ENCODE measurements around the gene ABCC2.

DNA sequence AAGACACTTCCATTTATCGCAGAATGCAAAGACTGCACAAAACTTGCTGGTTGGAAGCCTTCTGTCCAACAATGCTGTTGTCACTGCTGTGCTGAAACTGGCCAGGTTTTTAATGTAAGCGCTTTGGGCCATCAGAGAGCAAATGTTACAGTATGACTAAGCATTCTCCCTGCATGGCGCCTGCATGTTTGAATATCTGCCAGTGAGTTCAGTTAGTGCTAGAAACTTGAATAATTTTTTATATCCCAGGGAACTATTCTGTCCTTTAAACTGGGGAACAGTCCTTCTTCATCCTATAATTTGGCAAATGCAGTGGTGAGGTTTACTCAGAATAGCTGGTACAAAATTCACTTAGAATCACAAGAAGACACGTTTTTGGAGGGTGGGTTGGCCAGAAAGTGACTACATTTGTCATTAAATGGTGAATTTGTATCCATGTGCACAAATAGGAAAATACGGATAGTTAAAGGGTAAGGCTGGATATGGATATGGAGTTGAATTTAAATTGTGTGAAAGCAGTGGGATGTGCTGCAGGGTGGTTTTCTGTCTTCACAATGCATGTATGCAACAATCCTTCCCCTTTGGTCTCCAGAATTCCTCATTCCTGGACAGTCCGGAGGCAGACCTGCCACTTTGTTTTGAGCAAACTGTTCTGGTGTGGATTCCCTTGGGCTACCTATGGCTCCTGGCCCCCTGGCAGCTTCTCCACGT lies 1.7 kb downstream of the ABCC2 start:
- TF ChIP-seq, protein P1, sequence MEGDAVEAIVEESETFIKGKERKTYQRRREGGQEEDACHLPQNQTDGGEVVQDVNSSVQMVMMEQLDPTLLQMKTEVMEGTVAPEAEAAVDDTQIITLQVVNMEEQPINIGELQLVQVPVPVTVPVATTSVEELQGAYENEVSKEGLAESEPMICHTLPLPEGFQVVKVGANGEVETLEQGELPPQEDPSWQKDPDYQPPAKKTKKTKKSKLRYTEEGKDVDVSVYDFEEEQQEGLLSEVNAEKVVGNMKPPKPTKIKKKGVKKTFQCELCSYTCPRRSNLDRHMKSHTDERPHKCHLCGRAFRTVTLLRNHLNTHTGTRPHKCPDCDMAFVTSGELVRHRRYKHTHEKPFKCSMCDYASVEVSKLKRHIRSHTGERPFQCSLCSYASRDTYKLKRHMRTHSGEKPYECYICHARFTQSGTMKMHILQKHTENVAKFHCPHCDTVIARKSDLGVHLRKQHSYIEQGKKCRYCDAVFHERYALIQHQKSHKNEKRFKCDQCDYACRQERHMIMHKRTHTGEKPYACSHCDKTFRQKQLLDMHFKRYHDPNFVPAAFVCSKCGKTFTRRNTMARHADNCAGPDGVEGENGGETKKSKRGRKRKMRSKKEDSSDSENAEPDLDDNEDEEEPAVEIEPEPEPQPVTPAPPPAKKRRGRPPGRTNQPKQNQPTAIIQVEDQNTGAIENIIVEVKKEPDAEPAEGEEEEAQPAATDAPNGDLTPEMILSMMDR (IDR thresholded peaks at IDR 0.05): no peak
- TF ChIP-seq POLR2A (IDR thresholded peaks at IDR 0.05): no peak
